OCI-LY7 (cell line): Measurements from ENCODE around the gene PRAME. TPM values are rescaled to one million over a fixed set of nuclear protein-coding genes. Genes with fewer than 3 reads are reported as not detected.

Source experiments
- BruUV-seq: library from RNA; stranded (reverse); fragments of 400-500 nt; replicated peaks from 2 replicates; lab custom pipeline; 2021; lab: Mats Ljungman, UMichigan
- CTCF ChIA-PET: fragments of 300-600 bp; sonication (Branson Sonifier 250); formaldehyde crosslinking; loops from one replicate; lab custom pipeline; 2022; ENCODE audit warnings: antibody characterized with exemption; ENCODE audit not compliant: unreplicated experiment; lab: Charles Lee
- POLR2A ChIA-PET: fragments of 300-600 bp; sonication (Branson Sonifier 250); formaldehyde crosslinking; loops from one replicate; lab custom pipeline; 2022; ENCODE audit warnings: antibody characterized with exemption; lab: Charles Lee
- DNase-seq: peaks from one replicate; pipeline ENCODE4 v3.0.0-alpha.2; 2015; ENCODE audit warnings: low spot score
- H2AFZ ChIP-seq: fragments of 200-600 bp; sonication (generic), shearing (Covaris generic); 2 replicates; pipeline ENCODE4 v1.6.1; 2014; ENCODE audit warnings: mild to moderate bottlenecking, antibody characterized with exemption, low read length, moderate library complexity
- H3K27ac ChIP-seq: fragments of 200-600 bp; sonication (generic); 2 replicates; pipeline ENCODE4 v1.5.1; 2014; ENCODE audit warnings: mixed run types, low read depth, mild to moderate bottlenecking, moderate library complexity, low read length, inconsistent platforms; ENCODE audit not compliant: poor library complexity, severe bottlenecking
- H3K36me3 ChIP-seq: fragments of 200-600 bp; sonication (generic); 2 replicates; pipeline ENCODE4 v1.6.1; 2014; ENCODE audit warnings: mild to moderate bottlenecking, antibody characterized with exemption, low read length, moderate library complexity, mixed read lengths; ENCODE audit not compliant: insufficient read depth
- H3K4me1 ChIP-seq: fragments of 200-600 bp; sonication (generic); 2 replicates; pipeline ENCODE4 v1.5.1; 2014; ENCODE audit warnings: mild to moderate bottlenecking, low read length; ENCODE audit not compliant: insufficient read depth, poor library complexity, severe bottlenecking
- H3K4me2 ChIP-seq: fragments of 200-600 bp; sonication (generic); 2 replicates; pipeline ENCODE4 v1.6.1; 2014; ENCODE audit warnings: mild to moderate bottlenecking, low read length
- H3K4me3 ChIP-seq: fragments of 200-600 bp; sonication (generic); 2 replicates; pipeline ENCODE4 v1.5.1; 2014; ENCODE audit warnings: mild to moderate bottlenecking, low read depth, low read length; ENCODE audit not compliant: poor library complexity, severe bottlenecking
- H3K79me2 ChIP-seq: fragments of 200-600 bp; sonication (generic); 2 replicates; pipeline ENCODE4 v1.6.1; 2016; ENCODE audit warnings: low read depth, mild to moderate bottlenecking, low read length, moderate library complexity, mixed read lengths; ENCODE audit not compliant: insufficient read depth
- H3K9me2 ChIP-seq: fragments of 200-600 bp; sonication (generic); 2 replicates; pipeline ENCODE4 v1.6.1; 2016; ENCODE audit warnings: mild to moderate bottlenecking, low read length, mixed read lengths; ENCODE audit not compliant: insufficient read depth
- H3K9me3 ChIP-seq: fragments of 200-600 bp; sonication (generic); 2 replicates; pipeline ENCODE4 v1.6.1; 2014; ENCODE audit warnings: mild to moderate bottlenecking, mixed run types, low read length, mixed read lengths
- H4K20me1 ChIP-seq: fragments of 200-600 bp; sonication (generic); 2 replicates; pipeline ENCODE4 v1.6.1; 2014; ENCODE audit warnings: mild to moderate bottlenecking, antibody characterized with exemption, low read length, moderate library complexity, mixed read lengths; ENCODE audit not compliant: insufficient read depth
- EZH2phosphoT487 ChIP-seq: fragments of 200-600 bp; sonication (generic); IDR thresholded peaks from 2 replicates; pipeline ENCODE4 v1.6.1; 2018; ENCODE audit warnings: low read depth, borderline replicate concordance, mild to moderate bottlenecking, mixed run types, antibody characterized with exemption, low read length, moderate library complexity, mixed read lengths
- intact Hi-C: fragments of 100-400 bp; cut with micrococcal nuclease; formaldehyde crosslinking; loops from one replicate; pipeline ENCODE4 v1.10.0; 2022; ENCODE audit not compliant: unreplicated experiment
- total RNA-seq, 2 experiments: library from RNA; depleted of rRNA in 1 of 2; stranded (reverse); fragments of >200 nt in 1 of 2; shearing (Covaris generic) in 1 of 2; gene quantifications; 2 replicates each; pipeline ENCODE4 v1.2.3, GENCODE V29; 2014 to 2022
- TF ChIP-seq, protein P1 (sequence below): fragments of 200-600 bp; sonication (generic); conservative IDR thresholded peaks from 2 replicates; pipeline ENCODE4 v1.5.1; 2014; ENCODE audit warnings: mild to moderate bottlenecking, antibody characterized with exemption, low read length, moderate library complexity, mixed read lengths

The PRAME gene
- total RNA-seq, 2 experiments from 2014 or later = 0.28 TPM; not detected in 1

DNA sequence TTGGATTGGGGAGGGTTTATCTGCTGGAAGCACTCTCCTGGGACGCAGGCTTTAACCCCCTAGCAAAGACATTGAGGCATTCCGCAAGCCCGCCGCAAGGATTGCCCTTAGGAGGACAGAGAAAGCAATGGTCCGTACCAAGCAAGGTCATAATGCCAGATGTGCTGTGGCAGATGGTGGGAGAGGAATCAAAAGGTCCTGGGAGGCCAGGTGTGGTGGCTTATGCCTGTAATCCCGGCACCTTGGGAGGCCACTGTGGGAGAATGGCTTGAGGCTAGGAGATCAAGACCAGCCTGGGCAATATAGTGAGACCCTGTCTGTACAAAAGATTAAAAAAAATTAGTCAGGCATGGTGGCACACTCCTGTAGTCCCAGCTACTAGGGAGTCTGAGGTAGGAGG is 12.4 kb upstream of the PRAME start:
- Histone ChIP-seq H3K4me2 (no peak overlapping the region), H3K9me2 (no peaks in the 10 kb centered on the region), H4K20me1 (no peaks in the 10 kb centered on the region), H3K4me1 (no peaks in the 10 kb centered on the region), H3K4me3 (no peak overlapping the region), H3K9me3 (no peaks in the 10 kb centered on the region), H3K36me3 (no peaks in the 10 kb centered on the region), H3K27ac (no peak overlapping the region), H3K79me2 (no peaks in the 10 kb centered on the region), H2AFZ (no peak overlapping the region)
- no TSS peak for BruUV-seq
- CTCF ChIA-PET = no interaction called here
- POLR2A ChIA-PET = no interaction called here
- TF ChIP-seq, protein P1, sequence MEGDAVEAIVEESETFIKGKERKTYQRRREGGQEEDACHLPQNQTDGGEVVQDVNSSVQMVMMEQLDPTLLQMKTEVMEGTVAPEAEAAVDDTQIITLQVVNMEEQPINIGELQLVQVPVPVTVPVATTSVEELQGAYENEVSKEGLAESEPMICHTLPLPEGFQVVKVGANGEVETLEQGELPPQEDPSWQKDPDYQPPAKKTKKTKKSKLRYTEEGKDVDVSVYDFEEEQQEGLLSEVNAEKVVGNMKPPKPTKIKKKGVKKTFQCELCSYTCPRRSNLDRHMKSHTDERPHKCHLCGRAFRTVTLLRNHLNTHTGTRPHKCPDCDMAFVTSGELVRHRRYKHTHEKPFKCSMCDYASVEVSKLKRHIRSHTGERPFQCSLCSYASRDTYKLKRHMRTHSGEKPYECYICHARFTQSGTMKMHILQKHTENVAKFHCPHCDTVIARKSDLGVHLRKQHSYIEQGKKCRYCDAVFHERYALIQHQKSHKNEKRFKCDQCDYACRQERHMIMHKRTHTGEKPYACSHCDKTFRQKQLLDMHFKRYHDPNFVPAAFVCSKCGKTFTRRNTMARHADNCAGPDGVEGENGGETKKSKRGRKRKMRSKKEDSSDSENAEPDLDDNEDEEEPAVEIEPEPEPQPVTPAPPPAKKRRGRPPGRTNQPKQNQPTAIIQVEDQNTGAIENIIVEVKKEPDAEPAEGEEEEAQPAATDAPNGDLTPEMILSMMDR = no peak
- no peak for TF ChIP-seq EZH2phosphoT487
- no peak for DNase-seq
- intact Hi-C loops = no loop called here

DNA sequence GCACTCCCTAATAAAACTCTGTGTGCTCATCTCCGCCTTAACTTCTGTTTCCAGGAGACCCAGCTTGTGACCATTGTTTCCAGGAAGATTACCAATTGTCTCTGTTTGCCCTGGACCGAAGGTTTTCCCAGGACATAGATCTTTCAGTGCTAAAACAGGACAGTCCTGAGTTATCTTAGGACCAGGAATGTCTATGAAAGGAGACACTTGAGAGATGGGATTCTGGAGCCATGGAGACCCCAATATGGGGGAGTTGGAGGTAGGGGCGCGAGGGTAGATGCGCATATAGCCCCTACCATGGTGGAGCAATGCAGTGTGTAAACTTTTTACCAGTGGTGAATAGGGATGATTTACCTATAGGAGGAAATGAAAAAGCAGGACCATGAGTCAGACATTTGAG is 10.2 kb upstream of the PRAME start:
- no peaks in the 10 kb centered on the region for H3K79me2 ChIP-seq
- no peaks in the 10 kb centered on the region for H3K36me3 ChIP-seq
- no peaks in the 10 kb centered on the region for H3K9me2 ChIP-seq
- no peak overlapping the region for H3K27ac ChIP-seq
- POLR2A ChIA-PET = no interaction called here
- TF ChIP-seq, protein P1 = no peak
- TF ChIP-seq EZH2phosphoT487 = no peak
- no peak overlapping the region for H2AFZ ChIP-seq
- CTCF ChIA-PET = no interaction called here
- no peaks in the 10 kb centered on the region for H3K9me3 ChIP-seq
- no peaks in the 10 kb centered on the region for H4K20me1 ChIP-seq
- no peak overlapping the region for H3K4me2 ChIP-seq
- no TSS peak for BruUV-seq
- intact Hi-C loops = no loop called here
- H3K4me1 ChIP-seq = no peaks in the 10 kb centered on the region
- no peak overlapping the region for H3K4me3 ChIP-seq
- DNase-seq = no peak

DNA sequence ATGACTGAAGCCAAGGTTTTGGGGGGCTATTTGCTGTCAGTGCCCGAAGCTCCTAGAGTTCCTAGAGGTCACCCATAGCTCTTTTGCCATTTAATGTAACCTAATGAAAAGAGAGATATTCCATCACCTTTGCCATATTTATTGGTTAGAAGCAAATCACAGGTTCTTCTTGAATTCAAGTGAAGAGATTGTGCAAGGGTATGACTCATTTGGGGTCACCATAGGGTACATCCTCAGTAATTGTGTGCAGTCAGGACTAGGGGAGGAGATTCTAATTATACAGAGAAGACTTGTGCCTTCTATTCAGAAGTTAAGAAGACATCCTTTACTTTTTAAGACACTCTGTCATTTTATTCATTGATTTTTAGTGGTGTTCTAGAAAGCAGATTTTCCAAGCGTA is 6.9 kb upstream of the PRAME start:
- Histone ChIP-seq H3K9me2 (no peaks in the 10 kb centered on the region), H4K20me1 (no peaks in the 10 kb centered on the region), H3K9me3 (no peaks in the 10 kb centered on the region), H3K4me1 (no peaks in the 10 kb centered on the region), H3K27ac (no peak overlapping the region), H3K36me3 (no peaks in the 10 kb centered on the region), H3K79me2 (no peaks in the 10 kb centered on the region), H2AFZ (no peak overlapping the region), H3K4me2 (no peak overlapping the region), H3K4me3 (no peak overlapping the region)
- ChIA-PET POLR2A (interaction anchor here (0.7 kb wide), 1 partner anchor 17 kb away, joined by 3 read pairs; no protein-coding TSS in a partner anchor), CTCF (no interaction called here)
- intact Hi-C loops = no loop called here
- no peak for DNase-seq
- TF ChIP-seq, protein P1 = no peak
- no peak for TF ChIP-seq EZH2phosphoT487
- no TSS peak for BruUV-seq
